Activated CD8-positive, alpha-beta memory T cell treated with anti-CD3 and anti-CD28 coated beads, Interleukin-2, amount 10 ng/mL, durations not matched to agents 7 days and 5 days (primary cell): Measurements from ENCODE around the gene OSTF1. TPM values are rescaled to one million over a fixed set of nuclear protein-coding genes. Genes with fewer than 3 reads are reported as not detected.

Experiments used
- ATAC-seq: fragments of 150-1000 bp; cut with Tn5 transposase; one replicate; pipeline ENCODE4 v1.10.0; 2021; ENCODE audit warnings: moderate library complexity
- CTCF ChIA-PET: fragments of 350-600 bp; sonication (Branson Sonifier 250); formaldehyde crosslinking; loops from one replicate; lab custom pipeline; 2021; ENCODE audit warnings: antibody characterized with exemption; lab: Charles Lee
- DNase-seq: peaks from one replicate; pipeline ENCODE4 v3.0.0-alpha.2; 2020
- H3K27ac Mint-ChIP-seq: one replicate; pipeline ENCODE4 v1.8.0; 2021; ENCODE audit warnings: mild to moderate bottlenecking, mixed read lengths
- H3K27me3 Mint-ChIP-seq: one replicate; pipeline ENCODE4 v1.8.0; 2021; ENCODE audit warnings: mixed read lengths
- H3K36me3 Mint-ChIP-seq: one replicate; pipeline ENCODE4 v1.8.0; 2021; ENCODE audit warnings: mild to moderate bottlenecking, mixed read lengths
- H3K4me1 Mint-ChIP-seq: one replicate; pipeline ENCODE4 v1.8.0; 2021; ENCODE audit warnings: mixed read lengths
- H3K4me3 Mint-ChIP-seq: one replicate; pipeline ENCODE4 v1.8.0; 2021; ENCODE audit warnings: mild to moderate bottlenecking, moderate library complexity, mixed read lengths
- H3K9me3 Mint-ChIP-seq: one replicate; pipeline ENCODE4 v1.8.0; 2022; ENCODE audit warnings: low read depth, mixed read lengths
- total RNA-seq, 2 experiments: library from RNA; stranded (reverse); gene quantifications; one replicate each; pipeline ENCODE4 v1.2.3, GENCODE V29; 2021

The OSTF1 gene
- total RNA-seq, 2 experiments from 2014 or later, result 149 to 198 TPM

DNA sequence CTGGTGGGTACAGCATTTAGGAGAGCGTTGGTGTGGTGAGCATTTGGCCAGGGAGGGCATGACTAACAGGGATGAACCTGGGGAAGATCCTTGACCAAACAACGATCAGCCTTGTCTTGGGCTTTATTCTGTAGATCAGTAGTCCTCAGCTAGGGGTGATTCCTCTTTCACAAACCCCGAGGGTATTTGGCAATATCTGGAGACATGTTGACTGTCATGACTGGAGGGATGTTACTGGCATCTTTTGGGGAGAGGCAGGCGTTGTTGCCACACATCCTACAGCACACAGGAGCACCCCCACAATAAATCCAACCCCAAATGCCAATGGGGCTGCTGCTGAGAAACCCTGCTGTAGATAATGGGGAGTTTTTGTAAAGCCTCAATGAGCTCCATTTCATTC lies 43.9 kb downstream of the OSTF1 start:
- DNase-seq, result no peak
- H3K4me3 Mint-ChIP-seq, result no peak overlapping the region
- peaks cover 78% of the 10 kb centered on the region for H3K36me3 Mint-ChIP-seq
- no peak for ATAC-seq
- CTCF ChIA-PET, result interaction anchor here (1.7 to 2.9 kb wide), 2 partner anchors 9 to 21 kb away, joined by 4 to 14 read pairs; no protein-coding TSS in a partner anchor
- H3K27me3 Mint-ChIP-seq, result no peaks in the 10 kb centered on the region
- H3K9me3 Mint-ChIP-seq, result no peaks in the 10 kb centered on the region
- H3K27ac Mint-ChIP-seq, result no peak overlapping the region
- peaks cover 62% of the 10 kb centered on the region for H3K4me1 Mint-ChIP-seq

DNA sequence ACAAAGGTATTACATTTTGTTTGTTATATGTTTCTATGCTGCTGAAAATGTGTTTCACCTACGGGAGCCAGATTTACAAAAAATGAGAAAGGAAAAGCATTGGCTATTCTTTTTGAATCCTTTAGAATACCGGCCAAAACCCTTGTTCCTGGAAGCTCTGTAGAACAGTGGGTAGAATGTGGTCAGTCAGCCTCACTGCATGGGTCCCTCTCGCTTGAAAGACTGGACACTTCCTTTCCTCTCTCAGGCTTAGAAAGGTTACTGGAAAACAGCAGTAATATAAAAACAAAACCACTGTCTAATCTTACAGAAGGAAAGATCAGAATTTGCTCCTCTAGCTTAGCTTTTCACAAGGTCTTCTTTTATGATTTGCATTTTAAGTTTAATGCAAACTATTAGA lies 45.1 kb downstream of the OSTF1 start:
- DNase-seq (no peak), ATAC-seq (no peak)
- Mint-ChIP-seq H3K36me3 (peaks cover 83% of the 10 kb centered on the region), H3K9me3 (no peaks in the 10 kb centered on the region), H3K4me1 (peaks cover 67% of the 10 kb centered on the region), H3K27me3 (no peaks in the 10 kb centered on the region), H3K4me3 (no peak overlapping the region), H3K27ac (peak overlapping the region; percentile 47)
- CTCF ChIA-PET, result interaction anchor here (1.0 to 1.7 kb wide), 3 partner anchors 13 to 45 kb away, joined by 3 to 4 read pairs (median 4); partner anchors contain the start of genes NMRK1 and OSTF1

DNA sequence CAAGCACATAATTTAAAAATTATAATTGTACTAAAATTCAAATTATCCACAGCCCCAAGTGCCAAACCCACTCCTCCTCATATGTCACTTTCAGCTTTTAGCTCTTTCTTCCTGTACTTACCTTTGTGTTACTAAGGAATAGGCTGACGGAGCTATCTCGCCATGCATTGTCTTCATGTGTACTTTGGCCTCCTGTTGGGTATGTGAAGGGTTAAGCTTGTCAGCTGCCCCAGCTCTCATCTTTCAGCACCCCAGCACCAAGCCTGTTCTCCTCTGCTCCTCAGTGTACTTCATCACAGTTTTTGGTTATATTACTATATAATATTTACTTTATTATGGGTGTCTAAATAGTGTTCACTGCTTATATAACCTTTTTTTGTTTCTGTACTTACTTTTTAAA lies 46.2 kb downstream of the OSTF1 start:
- no peak for ATAC-seq
- Mint-ChIP-seq H3K4me3 (no peak overlapping the region), H3K27me3 (no peaks in the 10 kb centered on the region), H3K36me3 (peaks cover 81% of the 10 kb centered on the region), H3K4me1 (peaks cover 66% of the 10 kb centered on the region), H3K9me3 (no peaks in the 10 kb centered on the region), H3K27ac (no peak overlapping the region)
- CTCF ChIA-PET, result interaction anchor here (1.3 kb wide), 1 partner anchor 12 kb away, joined by 7 read pairs; no protein-coding TSS in a partner anchor
- no peak for DNase-seq

DNA sequence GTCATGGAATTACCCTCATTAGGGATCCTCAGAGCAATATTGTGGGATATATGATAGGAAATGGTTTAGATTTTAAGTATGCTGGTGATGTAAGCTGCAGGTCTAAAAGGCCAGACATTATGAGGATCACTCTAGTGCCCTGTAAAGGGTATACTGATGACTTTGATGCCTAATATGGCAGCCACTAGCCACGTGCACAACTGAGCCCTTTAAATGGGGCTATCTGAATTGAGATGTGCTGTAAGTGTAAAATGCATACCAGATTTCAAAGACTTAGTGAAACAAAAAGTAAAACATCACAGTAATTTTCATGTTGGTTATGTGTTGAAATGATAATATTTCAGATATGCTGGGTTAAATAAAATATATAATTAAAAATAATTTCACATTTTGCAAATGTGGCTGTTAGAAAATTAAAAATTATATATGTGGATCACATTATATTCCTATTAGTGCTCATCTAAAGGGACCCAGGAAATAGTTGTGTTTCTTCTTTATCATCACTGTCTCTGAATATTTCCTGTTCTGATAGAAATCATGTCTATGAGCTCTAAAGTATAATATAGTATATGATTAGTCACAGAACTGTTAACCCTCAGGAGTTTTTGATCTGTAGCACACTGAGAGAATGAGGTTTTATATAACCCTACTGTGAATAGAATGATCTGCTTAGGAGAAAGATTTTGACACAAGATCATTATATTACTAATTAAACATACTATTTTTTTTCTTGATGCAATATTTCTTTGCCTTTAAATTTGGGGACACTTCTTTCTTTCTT lies 50.1 kb downstream of the OSTF1 start:
- H3K4me1 Mint-ChIP-seq, result peaks cover 72% of the 10 kb centered on the region
- DNase-seq (no peak), ATAC-seq (peak; percentile 45)
- CTCF ChIA-PET, result interaction anchor here (1.1 to 2.0 kb wide), 5 partner anchors 10 to 50 kb away, joined by 3 to 7 read pairs (median 4); partner anchors contain the start of genes NMRK1 and OSTF1
- no peaks in the 10 kb centered on the region for H3K9me3 Mint-ChIP-seq
- no peaks in the 10 kb centered on the region for H3K27me3 Mint-ChIP-seq
- peaks cover 84% of the 10 kb centered on the region for H3K36me3 Mint-ChIP-seq
- no peak overlapping the region for H3K4me3 Mint-ChIP-seq
- peak overlapping the region; percentile 78 for H3K27ac Mint-ChIP-seq

DNA sequence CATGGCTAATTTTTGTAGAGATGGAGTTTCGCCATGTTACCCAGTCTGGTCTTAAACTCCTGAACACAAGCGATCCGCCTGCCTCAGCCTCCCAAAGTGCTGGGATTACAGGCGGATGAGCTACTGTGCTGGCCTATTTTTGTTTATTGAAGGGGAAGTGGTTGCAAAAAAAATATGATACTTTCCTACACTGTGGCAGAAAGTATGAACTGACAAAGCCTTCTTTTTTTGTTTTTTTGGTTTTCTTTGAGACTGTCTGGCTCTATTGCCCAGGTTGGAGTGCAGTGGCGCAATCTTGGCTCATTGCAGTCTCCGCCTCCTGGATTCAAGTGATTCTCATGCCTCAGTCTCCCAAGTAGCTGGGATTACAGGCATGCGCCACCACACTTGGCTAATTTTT lies 50.9 kb downstream of the OSTF1 start:
- Mint-ChIP-seq H3K4me3 (no peak overlapping the region), H3K36me3 (peaks cover 88% of the 10 kb centered on the region), H3K27ac (peak overlapping the region; percentile 78), H3K9me3 (no peaks in the 10 kb centered on the region), H3K4me1 (peaks cover 75% of the 10 kb centered on the region), H3K27me3 (no peaks in the 10 kb centered on the region)
- ATAC-seq (no peak), DNase-seq (no peak)
- CTCF ChIA-PET, result interaction anchor here (1.1 to 2.0 kb wide), 4 partner anchors 9 to 51 kb away, joined by 3 to 7 read pairs (median 4); partner anchors contain the start of genes NMRK1 and OSTF1

DNA sequence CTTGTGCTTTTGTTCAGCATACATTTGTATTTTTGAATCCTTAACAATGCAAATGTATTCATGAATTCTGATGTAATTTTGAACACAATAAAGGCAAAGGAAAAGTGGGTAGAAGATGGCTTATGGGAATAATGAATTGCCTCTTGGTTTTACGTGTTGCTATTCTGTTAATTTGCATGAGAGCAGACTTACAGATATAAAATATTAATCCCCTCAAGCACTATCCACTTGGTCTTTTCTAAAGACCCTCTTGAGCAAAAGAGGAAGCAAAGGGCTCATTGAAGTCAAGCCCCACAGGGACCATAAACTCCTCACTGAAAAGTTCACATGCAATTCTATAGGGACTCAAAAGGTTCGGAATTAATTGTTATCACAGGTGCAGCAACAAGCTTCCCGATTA lies 51.9 kb downstream of the OSTF1 start:
- peaks cover 9% of the 10 kb centered on the region for H3K9me3 Mint-ChIP-seq
- CTCF ChIA-PET, result interaction anchor here (1.0 to 2.8 kb wide), 4 partner anchors 8 to 52 kb away, joined by 4 to 14 read pairs (median 6); partner anchors contain the start of genes NMRK1 and OSTF1
- ATAC-seq (no peak), DNase-seq (no peak)
- H3K4me3 Mint-ChIP-seq, result no peak overlapping the region
- peak overlapping the region; percentile 44 for H3K27ac Mint-ChIP-seq
- H3K4me1 Mint-ChIP-seq, result peaks cover 77% of the 10 kb centered on the region
- H3K36me3 Mint-ChIP-seq, result peaks cover 90% of the 10 kb centered on the region
- H3K27me3 Mint-ChIP-seq, result no peaks in the 10 kb centered on the region

DNA sequence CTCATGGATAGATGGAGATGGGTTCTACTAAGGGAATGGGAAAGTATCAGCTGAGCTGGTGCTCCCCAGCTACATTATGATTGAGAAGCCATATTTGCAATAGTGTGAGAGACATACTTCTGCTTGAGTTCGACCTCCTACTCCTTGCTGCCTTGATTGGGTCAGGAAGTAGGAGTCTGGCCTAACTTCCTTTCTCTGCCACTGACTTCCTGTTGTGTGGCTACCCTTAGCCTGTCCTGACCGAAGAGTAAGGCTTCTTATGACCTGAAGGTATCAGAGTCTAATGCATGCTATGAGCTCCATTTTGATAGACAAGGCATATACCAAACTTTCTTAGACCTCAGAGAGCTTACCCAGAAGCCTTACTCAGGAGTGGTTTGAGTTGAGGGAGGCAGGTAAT lies 53.9 kb downstream of the OSTF1 start:
- DNase-seq, result peak; percentile 68
- peaks cover 87% of the 10 kb centered on the region for H3K36me3 Mint-ChIP-seq
- H3K4me1 Mint-ChIP-seq, result peaks cover 90% of the 10 kb centered on the region
- peaks cover 9% of the 10 kb centered on the region for H3K9me3 Mint-ChIP-seq
- H3K27me3 Mint-ChIP-seq, result no peaks in the 10 kb centered on the region
- H3K27ac Mint-ChIP-seq, result peak overlapping the region; percentile 92
- H3K4me3 Mint-ChIP-seq, result peak overlapping the region; percentile 27
- CTCF ChIA-PET, result interaction anchor here (1.2 to 2.8 kb wide), 6 partner anchors 10 to 59 kb away, joined by 3 to 14 read pairs (median 4); no protein-coding TSS in a partner anchor
- peak; percentile 75 for ATAC-seq

DNA sequence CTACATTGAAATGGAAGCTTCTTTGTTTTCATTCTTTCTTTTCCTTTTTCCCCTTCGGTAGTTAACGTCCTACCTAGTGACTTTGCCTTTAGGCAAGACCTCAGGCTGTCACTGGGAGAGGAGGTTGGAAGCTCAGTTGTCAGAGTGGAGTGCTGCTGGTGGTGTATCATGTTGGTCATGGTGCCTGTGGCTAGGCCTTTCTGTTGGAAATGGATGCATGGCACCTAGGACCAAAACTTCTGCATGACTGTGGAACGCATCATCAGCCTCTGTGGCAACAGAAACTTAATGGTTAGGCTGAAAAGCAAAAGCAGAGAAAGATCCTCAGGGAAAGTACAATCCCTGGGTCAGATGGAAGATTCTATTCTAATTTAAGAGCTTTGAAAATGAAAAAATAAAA lies 57.9 kb downstream of the OSTF1 start:
- Mint-ChIP-seq H3K36me3 (peaks cover 70% of the 10 kb centered on the region), H3K27me3 (no peaks in the 10 kb centered on the region), H3K27ac (peak overlapping the region; percentile 79), H3K4me3 (no peak overlapping the region), H3K4me1 (peaks cover 88% of the 10 kb centered on the region), H3K9me3 (peaks cover 9% of the 10 kb centered on the region)
- no peak for DNase-seq
- no peak for ATAC-seq
- CTCF ChIA-PET, result interaction anchor here (1.2 to 2.6 kb wide), 6 partner anchors 10 to 57 kb away, joined by 3 to 7 read pairs (median 4); no protein-coding TSS in a partner anchor

DNA sequence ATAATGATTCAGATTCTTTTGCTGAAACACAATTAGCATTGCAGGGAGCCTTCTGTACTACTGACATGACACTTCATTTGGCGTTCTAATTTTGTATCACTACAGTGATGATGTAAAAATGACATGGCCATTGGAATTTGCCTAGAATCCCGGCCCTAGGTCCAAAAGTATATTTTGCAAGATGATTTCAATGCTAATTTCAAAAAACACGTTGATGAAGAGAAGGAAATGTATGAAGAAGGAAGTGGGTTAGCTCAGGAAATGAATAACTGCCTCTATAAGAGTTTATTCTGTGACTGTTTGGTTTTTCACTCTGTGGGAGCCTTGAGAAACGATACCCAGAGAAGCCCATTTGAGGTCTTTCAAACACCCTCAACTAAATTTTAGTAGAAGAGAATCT lies 59.3 kb downstream of the OSTF1 start:
- DNase-seq, result no peak
- Mint-ChIP-seq H3K27me3 (no peaks in the 10 kb centered on the region), H3K27ac (peak overlapping the region; percentile 94), H3K4me1 (peaks cover 90% of the 10 kb centered on the region), H3K9me3 (peaks cover 9% of the 10 kb centered on the region), H3K4me3 (peak overlapping the region; percentile 43), H3K36me3 (peaks cover 66% of the 10 kb centered on the region)
- CTCF ChIA-PET, result interaction anchor here (1.2 to 2.6 kb wide), 8 partner anchors 8 to 121 kb away, joined by 3 to 7 read pairs (median 6); partner anchors contain the start of genes CARNMT1, NMRK1 and OSTF1
- peak; percentile 35 for ATAC-seq

DNA sequence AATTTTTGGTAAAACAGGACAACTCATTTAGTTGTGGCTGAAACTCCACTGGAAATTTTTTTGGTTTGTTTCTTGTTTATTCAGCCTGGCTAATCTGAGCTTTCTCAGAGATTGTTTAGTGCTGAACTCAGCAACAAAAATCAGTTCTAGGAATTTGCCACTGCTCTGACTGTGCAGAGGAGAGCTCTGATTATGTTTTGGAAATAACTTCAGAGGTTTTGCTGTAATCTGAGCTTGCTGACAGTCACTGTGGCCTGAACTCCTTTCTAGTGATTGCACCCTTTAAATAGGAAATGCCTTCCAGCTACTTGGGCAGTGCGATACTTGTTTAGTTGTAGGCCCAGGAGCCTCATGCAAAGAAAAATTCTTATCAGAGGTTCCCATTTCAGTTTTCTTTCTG lies 60.2 kb downstream of the OSTF1 start:
- peaks cover 88% of the 10 kb centered on the region for H3K4me1 Mint-ChIP-seq
- peak overlapping the region; percentile 43 for H3K4me3 Mint-ChIP-seq
- H3K36me3 Mint-ChIP-seq, result peaks cover 62% of the 10 kb centered on the region
- CTCF ChIA-PET, result interaction anchor here (0.7 to 1.8 kb wide), 9 partner anchors 9 to 122 kb away, joined by 3 to 7 read pairs (median 4); partner anchors contain the start of genes CARNMT1, NMRK1 and OSTF1
- peak overlapping the region; percentile 94 for H3K27ac Mint-ChIP-seq
- peaks cover 9% of the 10 kb centered on the region for H3K9me3 Mint-ChIP-seq
- H3K27me3 Mint-ChIP-seq, result no peaks in the 10 kb centered on the region
- peak; percentile 57 for ATAC-seq
- peak; percentile 70 for DNase-seq

DNA sequence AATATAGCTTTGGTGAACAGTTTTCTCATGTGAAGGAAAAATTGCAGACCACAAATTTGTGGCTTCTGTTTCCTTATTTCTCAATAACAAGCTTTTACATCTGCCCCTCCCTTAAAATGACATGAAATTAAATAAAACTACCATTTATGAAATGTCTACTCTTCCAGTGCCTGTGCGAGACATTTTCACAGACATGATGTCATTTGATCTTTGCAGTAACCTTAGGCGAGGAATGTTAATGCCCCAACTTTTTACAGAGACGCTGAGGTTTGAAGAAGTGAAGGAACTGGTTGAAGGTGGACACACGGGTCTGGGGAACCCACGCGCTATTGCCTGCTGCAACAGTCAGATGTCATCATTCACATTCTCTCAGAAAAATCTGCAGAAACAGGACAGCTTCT lies 61.5 kb downstream of the OSTF1 start:
- peaks cover 84% of the 10 kb centered on the region for H3K4me1 Mint-ChIP-seq
- no peaks in the 10 kb centered on the region for H3K27me3 Mint-ChIP-seq
- H3K36me3 Mint-ChIP-seq, result peaks cover 55% of the 10 kb centered on the region
- peak overlapping the region; percentile 45 for H3K4me3 Mint-ChIP-seq
- peak overlapping the region; percentile 85 for H3K27ac Mint-ChIP-seq
- peaks cover 5% of the 10 kb centered on the region for H3K9me3 Mint-ChIP-seq
- ATAC-seq, result no peak
- CTCF ChIA-PET, result interaction anchor here (1.0 to 1.6 kb wide), 3 partner anchors 20 to 375 kb away, joined by 3 to 4 read pairs (median 3); no protein-coding TSS in a partner anchor
- DNase-seq, result no peak

DNA sequence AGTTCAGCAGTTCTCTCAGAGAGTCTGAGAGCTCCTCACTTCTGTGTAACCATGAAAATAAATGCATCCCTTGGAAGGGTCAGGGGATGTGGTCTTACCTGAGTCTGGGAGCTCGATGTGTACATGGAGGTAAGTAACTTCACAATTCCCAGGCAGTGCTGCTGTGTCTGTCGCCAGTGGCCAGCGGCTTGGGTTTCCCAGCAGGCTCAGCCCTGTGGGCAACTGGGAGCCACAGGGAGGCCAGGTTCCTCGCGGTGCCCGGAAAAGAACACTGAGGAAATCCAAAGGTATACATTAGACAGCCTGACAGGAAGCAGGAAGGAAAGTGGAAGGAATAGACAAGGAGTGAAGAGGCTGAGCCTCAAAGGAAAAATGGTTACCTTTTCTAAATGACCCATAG lies 62.2 kb downstream of the OSTF1 start:
- DNase-seq (no peak), ATAC-seq (no peak)
- H3K9me3 Mint-ChIP-seq, result no peaks in the 10 kb centered on the region
- no peaks in the 10 kb centered on the region for H3K27me3 Mint-ChIP-seq
- H3K4me3 Mint-ChIP-seq, result no peak overlapping the region
- peaks cover 81% of the 10 kb centered on the region for H3K4me1 Mint-ChIP-seq
- CTCF ChIA-PET, result interaction anchor here (1.0 to 1.6 kb wide), 2 partner anchors 61 to 376 kb away, joined by 3 read pairs; no protein-coding TSS in a partner anchor
- peak overlapping the region; percentile 85 for H3K27ac Mint-ChIP-seq
- peaks cover 51% of the 10 kb centered on the region for H3K36me3 Mint-ChIP-seq

DNA sequence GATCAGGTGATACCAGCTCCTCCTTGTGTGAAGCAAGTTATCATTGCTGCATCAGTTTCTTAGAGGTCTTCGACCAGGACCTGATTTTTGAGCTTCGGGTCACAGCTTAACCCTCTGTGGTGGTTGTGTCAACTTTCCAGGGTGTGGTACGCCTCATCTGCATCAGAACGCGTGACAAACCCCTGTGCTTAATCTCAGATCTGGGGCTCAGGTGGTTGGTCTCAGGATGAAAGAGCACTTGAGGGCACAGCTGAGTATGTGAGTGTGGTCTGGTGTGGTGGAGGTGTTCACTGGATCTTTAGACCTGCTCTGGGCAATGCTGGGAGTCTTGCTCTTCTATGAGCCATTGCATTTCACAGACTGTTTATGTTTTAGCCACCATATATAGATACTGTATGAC lies 64.1 kb downstream of the OSTF1 start:
- H3K27ac Mint-ChIP-seq, result peak overlapping the region; percentile 85
- ATAC-seq (peak; percentile 79), DNase-seq (peak; percentile 93)
- H3K4me3 Mint-ChIP-seq, result peak overlapping the region; percentile 47
- H3K4me1 Mint-ChIP-seq, result peaks cover 79% of the 10 kb centered on the region
- H3K27me3 Mint-ChIP-seq, result no peaks in the 10 kb centered on the region
- no peaks in the 10 kb centered on the region for H3K9me3 Mint-ChIP-seq
- peaks cover 50% of the 10 kb centered on the region for H3K36me3 Mint-ChIP-seq
- CTCF ChIA-PET, result interaction anchor here (0.9 to 1.7 kb wide), 8 partner anchors 10 to 125 kb away, joined by 3 to 8 read pairs (median 4); partner anchors contain the start of genes NMRK1 and OSTF1
